Measurements from ENCODE around the gene RAB27B. TPM values are rescaled to one million over a fixed set of nuclear protein-coding genes. Genes with fewer than 3 reads are reported as not detected.

RAB27B gene
- total RNA-seq, 1 donor from 2014 or later = 5.0 TPM

DNA sequence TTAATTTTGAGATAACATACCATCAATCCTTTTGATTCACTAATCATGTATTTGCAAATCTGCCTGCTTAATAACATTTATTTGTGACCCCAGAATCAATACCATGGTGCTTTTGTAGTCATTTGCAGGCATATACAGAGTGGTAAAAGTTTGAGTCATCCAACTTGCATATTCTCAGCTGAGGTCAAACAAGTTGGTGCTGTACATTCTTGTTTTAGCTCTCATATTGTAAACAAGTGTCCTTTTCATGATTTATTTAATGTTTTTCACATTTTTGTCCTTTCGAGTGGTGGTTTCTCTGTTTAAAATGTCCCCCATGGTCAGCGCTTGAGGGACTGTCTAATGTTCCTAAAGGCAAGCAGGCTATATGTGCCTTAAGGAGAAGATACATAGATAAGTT lies 17.5 kb downstream of the RAB27B start:
- H3K9me3 ChIP-seq (ENCODE audit: low read depth) = no peaks in the 10 kb centered on the region
- H3K79me2 ChIP-seq (ENCODE audit: low read depth) = no peaks in the 10 kb centered on the region
- H3K27me3 ChIP-seq = no peaks in the 10 kb centered on the region
- H3F3A ChIP-seq (ENCODE audit: low read depth) = no peaks in the 10 kb centered on the region
- no peaks in the 10 kb centered on the region for H3K4me1 ChIP-seq
- no peak for DNase-seq (ENCODE audit: low spot score)
- H3K4me2 ChIP-seq = no peak overlapping the region
- no peaks in the 10 kb centered on the region for H3K36me3 ChIP-seq
- H3K4me1 Mint-ChIP-seq = no peaks in the 10 kb centered on the region
- H3K27ac Mint-ChIP-seq = no peak overlapping the region
- no peaks in the 10 kb centered on the region for H3K9me3 Mint-ChIP-seq
- H3K4me3 Mint-ChIP-seq = no peak overlapping the region
- no peaks in the 10 kb centered on the region for H3K36me3 Mint-ChIP-seq
- TF ChIP-seq, protein P1, sequence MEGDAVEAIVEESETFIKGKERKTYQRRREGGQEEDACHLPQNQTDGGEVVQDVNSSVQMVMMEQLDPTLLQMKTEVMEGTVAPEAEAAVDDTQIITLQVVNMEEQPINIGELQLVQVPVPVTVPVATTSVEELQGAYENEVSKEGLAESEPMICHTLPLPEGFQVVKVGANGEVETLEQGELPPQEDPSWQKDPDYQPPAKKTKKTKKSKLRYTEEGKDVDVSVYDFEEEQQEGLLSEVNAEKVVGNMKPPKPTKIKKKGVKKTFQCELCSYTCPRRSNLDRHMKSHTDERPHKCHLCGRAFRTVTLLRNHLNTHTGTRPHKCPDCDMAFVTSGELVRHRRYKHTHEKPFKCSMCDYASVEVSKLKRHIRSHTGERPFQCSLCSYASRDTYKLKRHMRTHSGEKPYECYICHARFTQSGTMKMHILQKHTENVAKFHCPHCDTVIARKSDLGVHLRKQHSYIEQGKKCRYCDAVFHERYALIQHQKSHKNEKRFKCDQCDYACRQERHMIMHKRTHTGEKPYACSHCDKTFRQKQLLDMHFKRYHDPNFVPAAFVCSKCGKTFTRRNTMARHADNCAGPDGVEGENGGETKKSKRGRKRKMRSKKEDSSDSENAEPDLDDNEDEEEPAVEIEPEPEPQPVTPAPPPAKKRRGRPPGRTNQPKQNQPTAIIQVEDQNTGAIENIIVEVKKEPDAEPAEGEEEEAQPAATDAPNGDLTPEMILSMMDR (IDR thresholded peaks at IDR 0.05) = no peak
- no peak for TF ChIP-seq EZH2phosphoT487 (IDR thresholded peaks at IDR 0.05)
- no peak for TF ChIP-seq EZH2 (IDR thresholded peaks at IDR 0.05)
- no peak overlapping the region for H3K4me3 ChIP-seq
- H2AFZ ChIP-seq (replicated peaks) = no peak overlapping the region
- H3K27me3 Mint-ChIP-seq (ENCODE audit: insufficient read depth, low read depth) = no peaks in the 10 kb centered on the region
- no peak overlapping the region for H3K27ac ChIP-seq
- H3K9ac ChIP-seq = no peak overlapping the region
- no peaks in the 10 kb centered on the region for H4K20me1 ChIP-seq (ENCODE audit: low read depth)

DNA sequence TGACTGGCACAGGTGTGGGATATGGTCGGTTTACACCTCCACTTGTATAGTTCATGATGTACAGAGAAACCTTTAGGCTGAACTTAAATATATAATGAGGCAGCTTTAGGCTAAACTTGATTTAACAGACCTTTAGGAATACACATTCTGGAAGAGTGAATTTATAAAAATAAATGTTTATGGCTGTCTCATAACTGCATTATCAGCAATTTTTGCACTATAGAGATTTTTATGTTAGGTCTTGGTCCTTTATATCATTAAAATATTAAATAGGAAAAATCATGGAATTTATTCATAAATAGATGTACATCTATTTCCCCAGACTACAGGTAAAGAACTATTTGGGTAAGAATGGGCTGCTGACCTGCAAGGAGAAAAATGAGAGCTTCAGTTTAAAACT lies 19.8 kb downstream of the RAB27B start:
- TF ChIP-seq, protein P1 (IDR thresholded peaks at IDR 0.05) = no peak
- TF ChIP-seq EZH2 (IDR thresholded peaks at IDR 0.05) = no peak
- no peak for DNase-seq (ENCODE audit: low spot score)
- no peaks in the 10 kb centered on the region for H3K79me2 ChIP-seq (ENCODE audit: low read depth)
- H3K27ac Mint-ChIP-seq = no peak overlapping the region
- no peaks in the 10 kb centered on the region for H3K27me3 ChIP-seq
- no peaks in the 10 kb centered on the region for H3K36me3 Mint-ChIP-seq
- no peaks in the 10 kb centered on the region for H3K4me1 Mint-ChIP-seq
- H3K4me3 ChIP-seq = no peak overlapping the region
- H3K36me3 ChIP-seq = no peaks in the 10 kb centered on the region
- no peak overlapping the region for H3K4me3 Mint-ChIP-seq
- no peaks in the 10 kb centered on the region for H3F3A ChIP-seq (ENCODE audit: low read depth)
- no peaks in the 10 kb centered on the region for H4K20me1 ChIP-seq (ENCODE audit: low read depth)
- H3K9me3 Mint-ChIP-seq = no peaks in the 10 kb centered on the region
- no peak overlapping the region for H3K4me2 ChIP-seq
- H3K9me3 ChIP-seq (ENCODE audit: low read depth) = no peaks in the 10 kb centered on the region
- no peak overlapping the region for H3K9ac ChIP-seq
- H3K27ac ChIP-seq = no peak overlapping the region
- no peaks in the 10 kb centered on the region for H3K27me3 Mint-ChIP-seq (ENCODE audit: insufficient read depth, low read depth)
- H3K4me1 ChIP-seq = no peaks in the 10 kb centered on the region
- H2AFZ ChIP-seq (replicated peaks) = no peak overlapping the region

DNA sequence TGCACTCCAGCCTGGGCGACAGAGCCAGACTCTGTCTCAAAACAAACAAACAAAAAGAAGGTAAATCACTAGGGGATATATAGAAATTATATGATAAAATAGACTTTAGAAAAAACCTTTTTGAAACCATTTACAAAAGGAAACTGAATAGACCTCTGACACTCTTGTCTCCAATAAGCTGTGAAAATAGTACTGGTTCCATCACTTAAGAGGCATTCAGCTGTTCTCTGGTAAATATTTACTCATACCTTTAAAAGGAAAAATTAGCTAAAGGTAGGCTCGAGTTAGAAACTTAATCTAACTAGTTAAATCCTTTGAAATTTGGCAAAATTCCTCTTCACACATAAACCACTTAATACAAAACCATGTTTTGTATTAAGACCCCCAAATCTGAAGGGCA lies 21.4 kb downstream of the RAB27B start:
- no peaks in the 10 kb centered on the region for H3K27me3 Mint-ChIP-seq (ENCODE audit: insufficient read depth, low read depth)
- Histone ChIP-seq H3K27ac (no peak overlapping the region), H3K4me2 (no peak overlapping the region), H3K4me1 (no peaks in the 10 kb centered on the region), H3K27me3 (no peaks in the 10 kb centered on the region), H4K20me1 (ENCODE audit: low read depth) (no peaks in the 10 kb centered on the region), H3K4me3 (no peak overlapping the region), H3K9ac (no peak overlapping the region), H3K9me3 (ENCODE audit: low read depth) (no peaks in the 10 kb centered on the region), H3K36me3 (no peaks in the 10 kb centered on the region), H3K79me2 (ENCODE audit: low read depth) (no peaks in the 10 kb centered on the region), H3F3A (ENCODE audit: low read depth) (no peaks in the 10 kb centered on the region), H2AFZ (replicated peaks) (no peak overlapping the region)
- no peaks in the 10 kb centered on the region for H3K36me3 Mint-ChIP-seq
- no peaks in the 10 kb centered on the region for H3K4me1 Mint-ChIP-seq
- H3K4me3 Mint-ChIP-seq = no peak overlapping the region
- no peak for DNase-seq (ENCODE audit: low spot score)
- H3K9me3 Mint-ChIP-seq = no peaks in the 10 kb centered on the region
- TF ChIP-seq, protein P1 (IDR thresholded peaks at IDR 0.05) = no peak
- TF ChIP-seq EZH2phosphoT487 (IDR thresholded peaks at IDR 0.05) = no peak
- no peak for TF ChIP-seq EZH2 (IDR thresholded peaks at IDR 0.05)
- no peak overlapping the region for H3K27ac Mint-ChIP-seq

DNA sequence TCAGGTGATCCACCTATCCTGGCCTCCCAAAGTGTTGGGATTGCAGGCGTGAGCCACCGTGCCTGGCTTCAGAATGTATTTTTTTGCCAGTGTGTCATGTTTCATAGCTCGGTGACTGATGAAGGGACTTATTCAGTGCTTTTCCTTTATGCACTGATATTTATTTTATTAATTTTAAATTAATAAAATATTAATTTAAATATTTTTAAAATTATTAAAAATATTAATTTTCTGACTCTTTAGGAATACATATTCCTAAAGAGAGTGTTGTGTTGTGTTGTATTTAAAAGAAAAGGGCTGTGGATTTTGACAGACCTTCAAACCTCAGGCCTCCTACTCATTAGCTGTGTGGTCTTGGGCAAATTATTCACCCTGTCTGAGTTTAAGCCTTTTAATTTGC lies 22.3 kb downstream of the RAB27B start:
- H2AFZ ChIP-seq (replicated peaks) = no peak overlapping the region
- no peaks in the 10 kb centered on the region for H3K4me1 Mint-ChIP-seq
- H3K27me3 Mint-ChIP-seq (ENCODE audit: insufficient read depth, low read depth) = no peaks in the 10 kb centered on the region
- H3K4me3 Mint-ChIP-seq = no peak overlapping the region
- no peak overlapping the region for H3K9ac ChIP-seq
- H3K4me3 ChIP-seq = no peak overlapping the region
- no peaks in the 10 kb centered on the region for H3F3A ChIP-seq (ENCODE audit: low read depth)
- no peaks in the 10 kb centered on the region for H4K20me1 ChIP-seq (ENCODE audit: low read depth)
- H3K9me3 ChIP-seq (ENCODE audit: low read depth) = no peaks in the 10 kb centered on the region
- no peaks in the 10 kb centered on the region for H3K79me2 ChIP-seq (ENCODE audit: low read depth)
- H3K36me3 ChIP-seq = no peaks in the 10 kb centered on the region
- TF ChIP-seq, protein P1 (IDR thresholded peaks at IDR 0.05) = no peak
- TF ChIP-seq EZH2phosphoT487 (IDR thresholded peaks at IDR 0.05) = no peak
- TF ChIP-seq EZH2 (IDR thresholded peaks at IDR 0.05) = no peak
- no peaks in the 10 kb centered on the region for H3K9me3 Mint-ChIP-seq
- H3K4me2 ChIP-seq = no peak overlapping the region
- no peaks in the 10 kb centered on the region for H3K27me3 ChIP-seq
- no peak for DNase-seq (ENCODE audit: low spot score)
- no peaks in the 10 kb centered on the region for H3K36me3 Mint-ChIP-seq
- H3K27ac Mint-ChIP-seq = no peak overlapping the region
- H3K4me1 ChIP-seq = no peaks in the 10 kb centered on the region
- H3K27ac ChIP-seq = no peak overlapping the region
